SK-N-SH (cell line): ENCODE data around the gene MPPED2. TPM values are rescaled to one million over a fixed set of nuclear protein-coding genes. Genes with fewer than 3 reads are reported as not detected.

Experiments used
- CTCF ChIA-PET: fragments of 300-600, 350-600 bp; formaldehyde crosslinking; extraction: SDS; loops from one replicate; lab custom pipeline; 2021; lab: Yijun Ruan, JAX
- POLR2A ChIA-PET: fragments of 350-600 bp; sonication (Branson Sonifier 250); formaldehyde crosslinking; extraction: SDS; loops from one replicate; lab custom pipeline; 2020; ENCODE audit warnings: antibody characterized with exemption, inconsistent platforms; lab: Yijun Ruan, JAX
- DNase-seq: peaks from one replicate; pipeline ENCODE4 v3.0.0; 2012
- H2AFZ ChIP-seq: fragments of 200-600 bp; sonication (generic); 2 replicates; pipeline ENCODE4 v1.8.1; 2016; ENCODE audit warnings: antibody characterized with exemption, mild to moderate bottlenecking, low read depth
- H3F3A ChIP-seq: fragments of 200-600 bp; sonication (generic); replicated peaks from 2 replicates; pipeline ENCODE3; 2016; ENCODE audit warnings: antibody characterized with exemption, mild to moderate bottlenecking; ENCODE audit not compliant: insufficient read depth
- H3K27ac ChIP-seq, 2 experiments: fragments of 200-500 bp in 1 of 2; fragments of 200-600 bp in 1 of 2; sonication (Bioruptor generic) in 1 of 2; sonication (generic), shearing (Covaris generic) in 1 of 2; 2 replicates each; pipeline versions ENCODE4 v1.5.1 to v1.6.1; 2014 to 2016; ENCODE audit warnings: low read depth in 2 of 2, inconsistent platforms in 1 of 2, low read length in 1 of 2, mild to moderate bottlenecking in 1 of 2, mixed read lengths in 1 of 2
- H3K27me3 ChIP-seq: fragments of 200-600 bp; sonication (generic), shearing (Covaris generic); 2 replicates; pipeline ENCODE4 v1.6.1; 2016; ENCODE audit warnings: mixed run types; ENCODE audit not compliant: insufficient read depth
- H3K36me3 ChIP-seq, 2 experiments: fragments of 200-500 bp in 1 of 2; fragments of 200-600 bp in 1 of 2; sonication (Bioruptor generic) in 1 of 2; sonication (generic) in 1 of 2; replicated peaks in 1 of 2; 2 replicates each; pipeline versions ENCODE3 to v1.5.1; 2014 to 2016; ENCODE audit warnings: low read length in 1 of 2, mild to moderate bottlenecking in 1 of 2; ENCODE audit not compliant: insufficient read depth in 2 of 2, control insufficient read depth in 1 of 2
- H3K4me1 ChIP-seq, 2 experiments: fragments of 200-500 bp in 1 of 2; fragments of 200-600 bp in 1 of 2; sonication (Bioruptor generic) in 1 of 2; sonication (generic), shearing (Covaris generic) in 1 of 2; 2 replicates each; pipeline versions ENCODE4 v1.5.1 to v1.6.1; 2014 to 2016; ENCODE audit warnings: low read depth in 1 of 2, low read length in 1 of 2, mixed run types in 1 of 2; ENCODE audit not compliant: insufficient read depth in 2 of 2, control insufficient read depth in 1 of 2
- H3K4me2 ChIP-seq: fragments of 200-600 bp; sonication (generic), shearing (Covaris generic); 2 replicates; pipeline ENCODE4 v1.6.1; 2017; ENCODE audit warnings: mixed run types
- H3K4me3 ChIP-seq, 2 experiments: fragments of 200-500 bp in 1 of 2; fragments of 200-600 bp in 1 of 2; sonication (Bioruptor generic) in 1 of 2; sonication (generic), shearing (Covaris generic) in 1 of 2; 2 replicates each; pipeline versions ENCODE4 v1.5.1 to v1.8.1; 2014 to 2016; ENCODE audit warnings: low read depth in 2 of 2, inconsistent platforms in 1 of 2, low read length in 1 of 2, mild to moderate bottlenecking in 1 of 2, mixed read lengths in 1 of 2, moderate library complexity in 1 of 2
- H3K79me2 ChIP-seq: fragments of 200-600 bp; sonication (generic); 2 replicates; pipeline ENCODE4 v1.8.1; 2017; ENCODE audit warnings: mild to moderate bottlenecking; ENCODE audit not compliant: insufficient read depth
- H3K9ac ChIP-seq: fragments of 200-600 bp; sonication (generic); 2 replicates; pipeline ENCODE4 v1.6.1; 2017; ENCODE audit warnings: mixed run types
- H3K9me2 ChIP-seq: fragments of 200-600 bp; sonication (generic); 2 replicates; pipeline ENCODE4 v1.6.1; 2017; ENCODE audit warnings: mixed run types
- H3K9me3 ChIP-seq: fragments of 200-600 bp; sonication (generic); 2 replicates; pipeline ENCODE4 v1.6.1; 2017; ENCODE audit warnings: mixed run types, mild to moderate bottlenecking, moderate library complexity
- H4K20me1 ChIP-seq: fragments of 200-600 bp; sonication (generic); 2 replicates; pipeline ENCODE4 v1.6.1; 2017; ENCODE audit warnings: mild to moderate bottlenecking, mixed run types; ENCODE audit not compliant: insufficient read depth
- ELF1 ChIP-seq: IDR thresholded peaks from 2 replicates; pipeline ENCODE4 v1.4.0; 2012
- FOXJ3 ChIP-seq: sonication (generic); formaldehyde crosslinking; IDR thresholded peaks from 2 replicates; pipeline ENCODE4 v1.5.1; 2020; ENCODE audit warnings: mild to moderate bottlenecking, missing genetic modification reagents
- FOXM1 ChIP-seq: IDR thresholded peaks from 2 replicates; pipeline ENCODE4 v1.4.0; 2012; ENCODE audit warnings: low read depth, mild to moderate bottlenecking
- GABPA ChIP-seq: IDR thresholded peaks from 2 replicates; pipeline ENCODE4 v1.4.0; 2012; ENCODE audit warnings: low read depth, mild to moderate bottlenecking
- GATA2 ChIP-seq: sonication (generic); formaldehyde crosslinking; IDR thresholded peaks from 2 replicates; pipeline ENCODE4 v1.5.0; 2020; ENCODE audit warnings: mild to moderate bottlenecking, missing genetic modification reagents
- JUND ChIP-seq: IDR thresholded peaks from 2 replicates; pipeline ENCODE4 v1.4.0; 2012
- MEF2A ChIP-seq: IDR thresholded peaks from 2 replicates; pipeline ENCODE4 v1.4.0; 2012; ENCODE audit warnings: low read depth, borderline replicate concordance
- MXI1 ChIP-seq: IDR thresholded peaks from 2 replicates; pipeline ENCODE4 v1.6.1; 2012; ENCODE audit warnings: mild to moderate bottlenecking, low read depth, low read length, improper control_type of control experiment
- NFIC ChIP-seq: IDR thresholded peaks from 2 replicates; pipeline ENCODE4 v1.4.0; 2012; ENCODE audit warnings: borderline replicate concordance
- NRF1 ChIP-seq: IDR thresholded peaks from 2 replicates; pipeline ENCODE4 v1.6.1; 2012; ENCODE audit warnings: low read depth, mild to moderate bottlenecking, low read length
- POLR2AphosphoS5 ChIP-seq: IDR thresholded peaks from 2 replicates; pipeline ENCODE4 v1.6.1; 2012; ENCODE audit warnings: low read depth, low read length
- RAD21 ChIP-seq: IDR thresholded peaks from 2 replicates; pipeline ENCODE4 v1.6.1; 2012; ENCODE audit warnings: mild to moderate bottlenecking, low read length
- RCOR1 ChIP-seq: fragments of 150-350 bp; IDR thresholded peaks from 2 replicates; pipeline ENCODE4 v1.6.1; 2017; ENCODE audit warnings: antibody characterized with exemption, low read length
- RFX5 ChIP-seq: IDR thresholded peaks from 2 replicates; pipeline ENCODE4 v1.6.1; 2012; ENCODE audit warnings: mild to moderate bottlenecking, improper control_type of control experiment, low read length
- SMC3 ChIP-seq: IDR thresholded peaks from 2 replicates; pipeline ENCODE4 v1.6.1; 2012; ENCODE audit warnings: low read depth, low read length, improper control_type of control experiment
- TAF1 ChIP-seq: IDR thresholded peaks from 2 replicates; pipeline ENCODE4 v1.6.1; 2012; ENCODE audit warnings: low read depth, mild to moderate bottlenecking, low read length, moderate library complexity, borderline replicate concordance
- TCF12 ChIP-seq: IDR thresholded peaks from 2 replicates; pipeline ENCODE4 v1.4.0; 2012
- TEAD4 ChIP-seq: IDR thresholded peaks from 2 replicates; pipeline ENCODE4 v1.4.0; 2012; ENCODE audit warnings: mild to moderate bottlenecking, borderline replicate concordance; ENCODE audit not compliant: insufficient read depth
- YY1 ChIP-seq: IDR thresholded peaks from 2 replicates; pipeline ENCODE4 v1.4.0; 2012; ENCODE audit warnings: low read depth, mild to moderate bottlenecking
- WGBS: methylation state at CpG from one replicate; pipeline ENCODE4 v1.1.6; 2017; ENCODE audit warnings: low lambda C conversion rate; 5-methylcytosine and 5-hydroxymethylcytosine counted together
- polyA plus RNA-seq, 3 experiments: library from polyadenylated mRNA; depleted of rRNA; stranded (reverse); fragments of >200 nt; gene quantifications; 2 replicates each; pipeline ENCODE4 v1.2.3, GENCODE V29; 2012
- TF ChIP-seq, protein P1 (sequence below): IDR thresholded peaks from 2 replicates; pipeline ENCODE4 v1.4.0; 2012; ENCODE audit warnings: low read depth
- TF ChIP-seq, protein P2 (sequence below): IDR thresholded peaks from 2 replicates; pipeline ENCODE4 v1.4.0; 2012; ENCODE audit warnings: low read depth, borderline replicate concordance
- TF ChIP-seq, protein P3 (sequence below): fragments of 200-600 bp; sonication (generic); IDR thresholded peaks from 2 replicates; pipeline ENCODE4 v1.6.1; 2017; ENCODE audit warnings: antibody characterized with exemption, mild to moderate bottlenecking, moderate library complexity
- TF ChIP-seq, protein P4 (sequence below): IDR thresholded peaks from 2 replicates; pipeline ENCODE4; 2012

MPPED2 gene
- polyA plus RNA-seq, 1 of the 3 experiments (the other 2 are of a cell fraction) = 0.05 TPM

DNA sequence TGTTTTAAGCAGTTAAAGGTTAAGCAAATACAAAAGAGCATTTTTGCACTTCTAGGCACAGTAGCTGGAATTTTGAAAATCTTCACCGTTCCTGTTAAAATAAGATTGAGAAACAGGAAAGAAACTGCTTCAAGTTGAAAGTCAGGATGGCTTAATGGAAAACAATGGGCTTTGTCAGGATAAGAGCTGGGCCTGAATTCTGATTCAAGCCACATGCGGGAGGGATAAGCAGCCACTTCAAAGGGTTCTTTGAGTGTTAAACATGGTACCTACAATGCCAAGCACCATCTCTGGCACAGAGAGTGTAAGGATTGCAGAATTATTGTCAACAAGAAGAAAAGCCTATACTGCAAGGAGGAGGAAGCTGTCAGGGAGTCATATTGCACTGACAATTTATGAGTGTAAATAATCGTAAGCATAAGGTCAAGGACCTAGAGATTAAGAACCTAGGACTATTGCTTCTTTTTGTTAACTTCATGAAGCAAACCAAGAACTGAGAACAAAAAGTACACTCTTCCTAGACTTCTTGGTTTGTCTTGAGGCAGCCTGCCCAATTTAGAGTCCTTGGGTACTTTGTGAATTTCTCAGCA is 32.5 kb downstream of the MPPED2 start:
- Histone ChIP-seq H3K4me2 (no peak overlapping the region), H3K4me3 (no peak overlapping the region), H3K9me3 (no peaks in the 10 kb centered on the region), H3K9ac (no peak overlapping the region), H4K20me1 (no peaks in the 10 kb centered on the region), H3K4me1 (peaks cover 0 to 5% of the 10 kb centered on the region in 2 experiments; a peak in 1 of 4 replicates), H3K27me3 (no peaks in the 10 kb centered on the region), H3K27ac (no peak overlapping the region), H3K79me2 (no peaks in the 10 kb centered on the region), H3F3A (no peaks in the 10 kb centered on the region), H3K36me3 (no peaks in the 10 kb centered on the region), H3K9me2 (no peaks in the 10 kb centered on the region), H2AFZ (no peak overlapping the region)
- TF ChIP-seq SMC3 = no peak
- no peak for TF ChIP-seq JUND
- TF ChIP-seq NFIC = no peak
- no peak for TF ChIP-seq RAD21
- TF ChIP-seq TAF1 = no peak
- TF ChIP-seq TCF12 = no peak
- no peak for TF ChIP-seq ELF1
- TF ChIP-seq NRF1 = no peak
- TF ChIP-seq, protein P1, sequence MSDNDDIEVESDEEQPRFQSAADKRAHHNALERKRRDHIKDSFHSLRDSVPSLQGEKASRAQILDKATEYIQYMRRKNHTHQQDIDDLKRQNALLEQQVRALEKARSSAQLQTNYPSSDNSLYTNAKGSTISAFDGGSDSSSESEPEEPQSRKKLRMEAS = no peak
- TF ChIP-seq FOXM1 = no peak
- no peak for TF ChIP-seq MEF2A
- no peak for TF ChIP-seq TEAD4
- TF ChIP-seq, protein P2, sequence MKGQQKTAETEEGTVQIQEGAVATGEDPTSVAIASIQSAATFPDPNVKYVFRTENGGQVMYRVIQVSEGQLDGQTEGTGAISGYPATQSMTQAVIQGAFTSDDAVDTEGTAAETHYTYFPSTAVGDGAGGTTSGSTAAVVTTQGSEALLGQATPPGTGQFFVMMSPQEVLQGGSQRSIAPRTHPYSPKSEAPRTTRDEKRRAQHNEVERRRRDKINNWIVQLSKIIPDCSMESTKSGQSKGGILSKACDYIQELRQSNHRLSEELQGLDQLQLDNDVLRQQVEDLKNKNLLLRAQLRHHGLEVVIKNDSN = no peak
- no peak for TF ChIP-seq RFX5
- TF ChIP-seq, protein P3, sequence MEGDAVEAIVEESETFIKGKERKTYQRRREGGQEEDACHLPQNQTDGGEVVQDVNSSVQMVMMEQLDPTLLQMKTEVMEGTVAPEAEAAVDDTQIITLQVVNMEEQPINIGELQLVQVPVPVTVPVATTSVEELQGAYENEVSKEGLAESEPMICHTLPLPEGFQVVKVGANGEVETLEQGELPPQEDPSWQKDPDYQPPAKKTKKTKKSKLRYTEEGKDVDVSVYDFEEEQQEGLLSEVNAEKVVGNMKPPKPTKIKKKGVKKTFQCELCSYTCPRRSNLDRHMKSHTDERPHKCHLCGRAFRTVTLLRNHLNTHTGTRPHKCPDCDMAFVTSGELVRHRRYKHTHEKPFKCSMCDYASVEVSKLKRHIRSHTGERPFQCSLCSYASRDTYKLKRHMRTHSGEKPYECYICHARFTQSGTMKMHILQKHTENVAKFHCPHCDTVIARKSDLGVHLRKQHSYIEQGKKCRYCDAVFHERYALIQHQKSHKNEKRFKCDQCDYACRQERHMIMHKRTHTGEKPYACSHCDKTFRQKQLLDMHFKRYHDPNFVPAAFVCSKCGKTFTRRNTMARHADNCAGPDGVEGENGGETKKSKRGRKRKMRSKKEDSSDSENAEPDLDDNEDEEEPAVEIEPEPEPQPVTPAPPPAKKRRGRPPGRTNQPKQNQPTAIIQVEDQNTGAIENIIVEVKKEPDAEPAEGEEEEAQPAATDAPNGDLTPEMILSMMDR = no peak
- ChIA-PET CTCF (no interaction called here), POLR2A (no interaction called here)
- DNase-seq = no peak
- 62% methylated on average over 3 of the region's 3 CpGs for WGBS

DNA sequence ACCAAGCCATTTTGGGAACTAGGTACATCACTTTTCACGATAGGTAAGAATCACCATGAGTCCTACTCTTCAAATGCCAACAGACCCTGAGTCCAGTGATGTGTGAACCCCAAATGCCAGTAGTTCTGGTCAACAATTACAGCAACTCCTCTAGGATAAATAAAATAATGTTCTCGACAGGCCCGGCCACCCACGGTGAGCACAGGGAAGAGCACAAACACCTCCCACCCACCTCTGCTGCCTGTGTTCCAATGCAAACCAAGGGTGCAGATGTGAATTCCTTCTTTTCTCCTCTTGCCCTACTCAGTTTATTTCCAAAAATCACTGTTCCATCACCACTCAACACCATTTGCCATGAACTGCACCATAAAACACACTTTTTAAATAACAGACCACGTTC is 33.3 kb downstream of the MPPED2 start:
- CTCF ChIA-PET = no interaction called here
- no peaks in the 10 kb centered on the region for H3K9me2 ChIP-seq
- H2AFZ ChIP-seq = no peak overlapping the region
- no peaks in the 10 kb centered on the region for H3K9me3 ChIP-seq
- DNase-seq = no peak
- WGBS = 59% methylated on average over 5 of the region's 5 CpGs
- H3K79me2 ChIP-seq = no peaks in the 10 kb centered on the region
- H3K4me3 ChIP-seq = no peak overlapping the region
- H4K20me1 ChIP-seq = no peaks in the 10 kb centered on the region
- no peaks in the 10 kb centered on the region for H3F3A ChIP-seq
- no peak overlapping the region for H3K9ac ChIP-seq
- peaks cover 0 to 5% of the 10 kb centered on the region in 2 experiments; a peak in 1 of 4 replicates for H3K4me1 ChIP-seq
- no peak overlapping the region for H3K27ac ChIP-seq
- POLR2A ChIA-PET = no interaction called here
- no peaks in the 10 kb centered on the region for H3K27me3 ChIP-seq
- no peak overlapping the region for H3K4me2 ChIP-seq
- no peaks in the 10 kb centered on the region for H3K36me3 ChIP-seq
- no peak for TF ChIP-seq GATA2 (CRISPR knock-in tag)
- no peak for TF ChIP-seq YY1
- no peak for TF ChIP-seq MXI1
- TF ChIP-seq JUND = no peak
- TF ChIP-seq, protein P4, sequence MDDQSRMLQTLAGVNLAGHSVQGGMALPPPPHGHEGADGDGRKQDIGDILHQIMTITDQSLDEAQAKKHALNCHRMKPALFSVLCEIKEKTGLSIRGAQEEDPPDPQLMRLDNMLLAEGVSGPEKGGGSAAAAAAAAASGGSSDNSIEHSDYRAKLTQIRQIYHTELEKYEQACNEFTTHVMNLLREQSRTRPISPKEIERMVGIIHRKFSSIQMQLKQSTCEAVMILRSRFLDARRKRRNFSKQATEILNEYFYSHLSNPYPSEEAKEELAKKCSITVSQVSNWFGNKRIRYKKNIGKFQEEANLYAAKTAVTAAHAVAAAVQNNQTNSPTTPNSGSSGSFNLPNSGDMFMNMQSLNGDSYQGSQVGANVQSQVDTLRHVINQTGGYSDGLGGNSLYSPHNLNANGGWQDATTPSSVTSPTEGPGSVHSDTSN = no peak
- TF ChIP-seq GABPA = no peak
- TF ChIP-seq, protein P1 = no peak
- TF ChIP-seq, protein P3 = no peak
- no peak for TF ChIP-seq POLR2AphosphoS5
- TF ChIP-seq RCOR1 = no peak
- TF ChIP-seq TAF1 = no peak
- no peak for TF ChIP-seq FOXJ3
- TF ChIP-seq TEAD4 = no peak
- no peak for TF ChIP-seq ELF1
